Liver (tissue), 9 donors: ENCODE results near the gene HPCA. TPM values are rescaled to one million over a fixed set of nuclear protein-coding genes. Genes with fewer than 3 reads are reported as not detected.

ENCODE experiments used
- DNase-seq: peaks from one replicate; pipeline ENCODE4 v3.0.0-alpha.2; 2017; ENCODE audit warnings: low spot score
- H3K27ac ChIP-seq, 2 donors: one replicate each; pipeline ENCODE4 v1.7.0; 2013; ENCODE audit warnings: inconsistent platforms in 2 of 2, low read length in 2 of 2, control low read depth in 1 of 2, low read depth in 1 of 2, mild to moderate bottlenecking in 1 of 2
- H3K27me3 ChIP-seq, 4 donors: one replicate each; pipeline versions ENCODE4 v1.6.1 to v1.7.0; 2013; ENCODE audit warnings: low read length in 3 of 4, inconsistent platforms in 1 of 4, mild to moderate bottlenecking in 1 of 4, moderate library complexity in 1 of 4; ENCODE audit not compliant: control insufficient read depth in 4 of 4, insufficient read depth in 4 of 4
- H3K36me3 ChIP-seq, 4 donors: one replicate each; pipeline versions ENCODE4 v1.6.1 to v1.7.0; 2013; ENCODE audit warnings: low read length in 3 of 4, mild to moderate bottlenecking in 3 of 4, low read depth in 1 of 4, moderate library complexity in 1 of 4; ENCODE audit not compliant: control insufficient read depth in 4 of 4, insufficient read depth in 3 of 4
- H3K4me1 ChIP-seq, 4 donors: one replicate each; pipeline versions ENCODE4 v1.6.1 to v1.7.0; 2013; ENCODE audit warnings: low read length in 3 of 4, mild to moderate bottlenecking in 3 of 4, moderate library complexity in 1 of 4; ENCODE audit not compliant: control insufficient read depth in 4 of 4, insufficient read depth in 4 of 4
- H3K4me3 ChIP-seq, 3 donors: one replicate each; pipeline versions ENCODE4 v1.6.1 to v1.7.0; 2013; ENCODE audit warnings: low read length in 3 of 3, control low read depth in 1 of 3, low read depth in 1 of 3, mild to moderate bottlenecking in 1 of 3
- H3K9ac ChIP-seq, 2 donors: one replicate each; pipeline ENCODE4 v1.7.0; 2013; ENCODE audit warnings: low read length in 2 of 2, mild to moderate bottlenecking in 2 of 2, moderate library complexity in 2 of 2, control low read depth in 1 of 2, low read depth in 1 of 2
- H3K9me3 ChIP-seq, 4 donors: one replicate each; pipeline versions ENCODE4 v1.6.1 to v1.7.0; 2013; ENCODE audit warnings: low read length in 3 of 4; ENCODE audit not compliant: control insufficient read depth in 4 of 4
- CTCF ChIP-seq: fragments of 150-350 bp; IDR thresholded peaks from 2 replicates; pipeline ENCODE4 v1.5.1; 2017; ENCODE audit warnings: improper control_type of control experiment, low read depth, low read length; ENCODE audit not compliant: missing input control
- EGR1 ChIP-seq, 2 donors: IDR thresholded peaks; 2 replicates each; pipeline ENCODE4 v1.6.1; 2016 to 2018; ENCODE audit warnings: antibody characterized with exemption in 2 of 2, low read depth in 2 of 2
- FOXA1 ChIP-seq: IDR thresholded peaks from 2 replicates; pipeline ENCODE4 v1.6.1; 2016; ENCODE audit warnings: antibody characterized with exemption
- FOXA2 ChIP-seq: IDR thresholded peaks from 2 replicates; pipeline ENCODE4 v1.6.1; 2016; ENCODE audit warnings: antibody characterized with exemption
- GABPA ChIP-seq, 2 donors: IDR thresholded peaks in 1 of 2; conservative IDR thresholded peaks in 1 of 2; 2 replicates each; pipeline ENCODE4 v1.6.1; 2016; ENCODE audit warnings: antibody characterized with exemption in 2 of 2, mild to moderate bottlenecking in 1 of 2, moderate library complexity in 1 of 2
- HNF4A ChIP-seq, 2 donors: conservative IDR thresholded peaks; 2 replicates each; pipeline ENCODE4 v1.6.1; 2016; ENCODE audit warnings: antibody characterized with exemption in 2 of 2, mild to moderate bottlenecking in 2 of 2
- HNF4G ChIP-seq: IDR thresholded peaks from 2 replicates; pipeline ENCODE4 v1.6.1; 2016; ENCODE audit warnings: antibody characterized with exemption
- JUND ChIP-seq, 2 donors: IDR thresholded peaks; 2 replicates each; pipeline ENCODE4 v1.6.1; 2016; ENCODE audit warnings: antibody characterized with exemption in 2 of 2
- MAX ChIP-seq: IDR thresholded peaks from 2 replicates; pipeline ENCODE4 v1.6.1; 2016; ENCODE audit warnings: antibody characterized with exemption
- NR2F2 ChIP-seq: IDR thresholded peaks from 2 replicates; pipeline ENCODE4 v1.6.1; 2016; ENCODE audit warnings: antibody characterized with exemption
- RAD21 ChIP-seq, 2 donors: IDR thresholded peaks; 2 replicates each; pipeline ENCODE4 v1.6.1; 2016; ENCODE audit warnings: antibody characterized with exemption in 2 of 2, mild to moderate bottlenecking in 2 of 2
- RXRA ChIP-seq, 2 donors: IDR thresholded peaks; 2 replicates each; pipeline ENCODE4 v1.6.1; 2017 to 2018; ENCODE audit warnings: antibody characterized with exemption in 2 of 2, mild to moderate bottlenecking in 1 of 2
- SP1 ChIP-seq: IDR thresholded peaks from 2 replicates; pipeline ENCODE4 v1.6.1; 2018; ENCODE audit warnings: antibody characterized with exemption, mild to moderate bottlenecking
- TAF1 ChIP-seq: conservative IDR thresholded peaks from 2 replicates; pipeline ENCODE4 v1.6.1; 2016; ENCODE audit warnings: antibody characterized with exemption, mild to moderate bottlenecking
- YY1 ChIP-seq: IDR thresholded peaks from 2 replicates; pipeline ENCODE4 v1.6.1; 2016; ENCODE audit warnings: antibody characterized with exemption, mild to moderate bottlenecking
- WGBS: extraction: QIAGEN DNeasy Blood & Tissue Kit; methylation state at CpG from one replicate; pipeline ENCODE4 v1.1.7; 2013; 5-methylcytosine and 5-hydroxymethylcytosine counted together
- polyA plus RNA-seq, 2 donors: library from polyadenylated mRNA; stranded (reverse) in 1 of 2; unstranded in 1 of 2; fragments of 200-250 nt in 1 of 2; fragments of >200 nt in 1 of 2; fragmentation: Nextera tagmentation in 1 of 2; extraction: Ambion mirVana in 1 of 2; gene quantifications; one replicate each; pipeline versions ENCODE4 v1.2.1 to v1.2.3, GENCODE V29; 2013 to 2015
- total RNA-seq, 2 donors: library from RNA; depleted of rRNA; stranded (reverse); fragments of >200 nt; gene quantifications; one replicate each; pipeline ENCODE4 v1.2.3, GENCODE V29; 2014
- TF ChIP-seq, protein P1 (sequence below): IDR thresholded peaks from 2 replicates; pipeline ENCODE4 v1.6.1; 2016; ENCODE audit warnings: antibody characterized with exemption, mild to moderate bottlenecking
- TF ChIP-seq, protein P2 (sequence below): IDR thresholded peaks from 2 replicates; pipeline ENCODE4 v1.6.1; 2016; ENCODE audit warnings: antibody characterized with exemption
- TF ChIP-seq, protein P3 (sequence below): IDR thresholded peaks from 2 replicates; pipeline ENCODE4 v1.6.1; 2016; ENCODE audit warnings: antibody characterized with exemption
- donor health status: healthy.
- donor health status: healthy.
- donor health status: healthy.
- donor health status: healthy.
- donor health status: healthy.

Gene HPCA
- total and polyA plus RNA-seq, 4 donors: not detected

GRCh38 chr1:32894019-32894600 lies 7.8 kb downstream of the HPCA start:
- Histone ChIP-seq H3K9ac (no peak overlapping the region), H3K27ac (no peak overlapping the region), H3K4me3 (no peak overlapping the region), H3K36me3 (no peaks in the 10 kb centered on the region), H3K27me3 (no peaks in the 10 kb centered on the region), H3K9me3 (no peaks in the 10 kb centered on the region), H3K4me1 (peaks cover 0 to 11% (median 5%) of the 10 kb centered on the region in 4 donors)
- WGBS: 80% methylated on average over 8 of the region's 8 CpGs
- no peak for DNase-seq
- no peak for TF ChIP-seq RAD21 (IDR thresholded peaks at IDR 0.05)
- no peak for TF ChIP-seq FOXA2
- TF ChIP-seq RXRA (IDR thresholded peaks at IDR 0.05): no peak
- TF ChIP-seq NR2F2: no peak
- TF ChIP-seq HNF4G: no peak
- TF ChIP-seq CTCF: no peak
- TF ChIP-seq EGR1 (IDR thresholded peaks at IDR 0.05; ENCODE audit: low read depth in 2 of 2): no peak
- TF ChIP-seq GABPA (IDR thresholded peaks at IDR 0.05 in 1 of 2, conservative IDR thresholded peaks at IDR 0.05 in 1 of 2): no peak
- no peak for TF ChIP-seq SP1
- TF ChIP-seq FOXA1: no peak
- TF ChIP-seq MAX: no peak
- no peak for TF ChIP-seq HNF4A (conservative IDR thresholded peaks at IDR 0.05)
- no peak for TF ChIP-seq YY1
- TF ChIP-seq, protein P1, sequence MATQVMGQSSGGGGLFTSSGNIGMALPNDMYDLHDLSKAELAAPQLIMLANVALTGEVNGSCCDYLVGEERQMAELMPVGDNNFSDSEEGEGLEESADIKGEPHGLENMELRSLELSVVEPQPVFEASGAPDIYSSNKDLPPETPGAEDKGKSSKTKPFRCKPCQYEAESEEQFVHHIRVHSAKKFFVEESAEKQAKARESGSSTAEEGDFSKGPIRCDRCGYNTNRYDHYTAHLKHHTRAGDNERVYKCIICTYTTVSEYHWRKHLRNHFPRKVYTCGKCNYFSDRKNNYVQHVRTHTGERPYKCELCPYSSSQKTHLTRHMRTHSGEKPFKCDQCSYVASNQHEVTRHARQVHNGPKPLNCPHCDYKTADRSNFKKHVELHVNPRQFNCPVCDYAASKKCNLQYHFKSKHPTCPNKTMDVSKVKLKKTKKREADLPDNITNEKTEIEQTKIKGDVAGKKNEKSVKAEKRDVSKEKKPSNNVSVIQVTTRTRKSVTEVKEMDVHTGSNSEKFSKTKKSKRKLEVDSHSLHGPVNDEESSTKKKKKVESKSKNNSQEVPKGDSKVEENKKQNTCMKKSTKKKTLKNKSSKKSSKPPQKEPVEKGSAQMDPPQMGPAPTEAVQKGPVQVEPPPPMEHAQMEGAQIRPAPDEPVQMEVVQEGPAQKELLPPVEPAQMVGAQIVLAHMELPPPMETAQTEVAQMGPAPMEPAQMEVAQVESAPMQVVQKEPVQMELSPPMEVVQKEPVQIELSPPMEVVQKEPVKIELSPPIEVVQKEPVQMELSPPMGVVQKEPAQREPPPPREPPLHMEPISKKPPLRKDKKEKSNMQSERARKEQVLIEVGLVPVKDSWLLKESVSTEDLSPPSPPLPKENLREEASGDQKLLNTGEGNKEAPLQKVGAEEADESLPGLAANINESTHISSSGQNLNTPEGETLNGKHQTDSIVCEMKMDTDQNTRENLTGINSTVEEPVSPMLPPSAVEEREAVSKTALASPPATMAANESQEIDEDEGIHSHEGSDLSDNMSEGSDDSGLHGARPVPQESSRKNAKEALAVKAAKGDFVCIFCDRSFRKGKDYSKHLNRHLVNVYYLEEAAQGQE: no peak
- TF ChIP-seq JUND (IDR thresholded peaks at IDR 0.05): no peak
- TF ChIP-seq, protein P2, sequence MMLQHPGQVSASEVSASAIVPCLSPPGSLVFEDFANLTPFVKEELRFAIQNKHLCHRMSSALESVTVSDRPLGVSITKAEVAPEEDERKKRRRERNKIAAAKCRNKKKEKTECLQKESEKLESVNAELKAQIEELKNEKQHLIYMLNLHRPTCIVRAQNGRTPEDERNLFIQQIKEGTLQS: no peak
- no peak for TF ChIP-seq TAF1

DNA sequence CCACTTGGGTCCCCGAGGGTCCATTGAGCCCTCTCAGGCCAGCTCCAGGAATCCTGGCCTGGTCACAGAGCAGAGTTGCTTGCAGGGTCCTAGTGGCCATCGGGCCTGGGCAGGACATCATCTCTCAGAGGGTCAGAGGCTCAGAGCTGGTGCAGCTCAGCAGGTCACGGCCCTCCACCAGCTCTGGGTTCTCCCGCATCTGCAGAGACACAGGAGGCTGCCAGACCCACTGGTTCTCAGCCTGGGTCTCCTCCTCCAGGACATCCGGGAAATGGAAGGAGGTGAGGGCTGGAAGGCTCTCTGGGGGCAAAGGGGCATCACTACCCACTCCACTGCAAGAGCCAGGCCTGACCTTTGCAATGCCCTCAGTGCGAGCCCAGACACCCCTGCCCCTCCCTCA lies 8.4 kb downstream of the HPCA start:
- WGBS: 91% methylated on average over 6 of the region's 6 CpGs
- DNase-seq: no peak
- no peaks in the 10 kb centered on the region for H3K27me3 ChIP-seq
- TF ChIP-seq, protein P3, sequence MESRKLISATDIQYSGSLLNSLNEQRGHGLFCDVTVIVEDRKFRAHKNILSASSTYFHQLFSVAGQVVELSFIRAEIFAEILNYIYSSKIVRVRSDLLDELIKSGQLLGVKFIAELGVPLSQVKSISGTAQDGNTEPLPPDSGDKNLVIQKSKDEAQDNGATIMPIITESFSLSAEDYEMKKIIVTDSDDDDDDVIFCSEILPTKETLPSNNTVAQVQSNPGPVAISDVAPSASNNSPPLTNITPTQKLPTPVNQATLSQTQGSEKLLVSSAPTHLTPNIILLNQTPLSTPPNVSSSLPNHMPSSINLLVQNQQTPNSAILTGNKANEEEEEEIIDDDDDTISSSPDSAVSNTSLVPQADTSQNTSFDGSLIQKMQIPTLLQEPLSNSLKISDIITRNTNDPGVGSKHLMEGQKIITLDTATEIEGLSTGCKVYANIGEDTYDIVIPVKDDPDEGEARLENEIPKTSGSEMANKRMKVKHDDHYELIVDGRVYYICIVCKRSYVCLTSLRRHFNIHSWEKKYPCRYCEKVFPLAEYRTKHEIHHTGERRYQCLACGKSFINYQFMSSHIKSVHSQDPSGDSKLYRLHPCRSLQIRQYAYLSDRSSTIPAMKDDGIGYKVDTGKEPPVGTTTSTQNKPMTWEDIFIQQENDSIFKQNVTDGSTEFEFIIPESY: no peak
- TF ChIP-seq RXRA (IDR thresholded peaks at IDR 0.05) (no peak), YY1 (no peak), NR2F2 (no peak), HNF4A (conservative IDR thresholded peaks at IDR 0.05) (no peak), FOXA2 (no peak), FOXA1 (no peak), HNF4G (no peak), EGR1 (IDR thresholded peaks at IDR 0.05; ENCODE audit: low read depth in 2 of 2) (no peak), GABPA (IDR thresholded peaks at IDR 0.05 in 1 of 2, conservative IDR thresholded peaks at IDR 0.05 in 1 of 2) (no peak), CTCF (no peak), JUND (IDR thresholded peaks at IDR 0.05) (no peak), TAF1 (no peak)

More for the DNA sequence above, 8.4 kb downstream of the HPCA start:
- Histone ChIP-seq H3K4me1 (peaks cover 0 to 11% (median 5%) of the 10 kb centered on the region in 4 donors), H3K36me3 (no peaks in the 10 kb centered on the region), H3K9me3 (no peaks in the 10 kb centered on the region), H3K4me3 (no peak overlapping the region), H3K9ac (no peak overlapping the region), H3K27ac (no peak overlapping the region)
